ENCODE results near the gene SPINK14.

SPINK14 gene

DNA sequence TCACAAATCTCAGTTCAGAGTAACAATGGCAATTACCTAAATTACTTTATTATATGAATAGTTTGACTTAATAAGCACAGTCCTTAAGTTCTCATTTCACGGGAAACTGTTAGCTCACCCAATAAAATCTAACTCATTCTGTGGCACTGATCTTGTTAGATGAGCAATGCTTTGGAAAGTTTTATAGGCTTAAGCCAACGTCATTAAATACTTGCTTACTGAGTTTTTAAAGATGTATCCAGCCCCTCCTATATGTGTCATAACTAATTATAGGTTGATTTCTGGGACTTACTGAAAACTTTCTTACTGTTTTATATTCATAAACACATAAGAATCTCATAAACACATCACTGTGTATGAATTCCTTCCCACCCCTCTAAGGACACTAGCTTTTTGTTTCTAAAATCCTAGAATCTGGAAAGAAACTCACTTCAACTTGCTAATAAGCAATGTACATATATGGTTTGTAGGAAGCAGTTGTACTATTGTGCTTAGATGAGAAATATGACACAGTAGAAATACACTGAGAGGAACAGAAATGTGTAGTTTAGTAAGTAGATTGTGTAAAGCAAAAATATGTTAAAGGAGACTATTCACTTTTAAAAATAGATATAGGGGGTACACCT is 55.9 kb downstream of the SPINK14 start:
- Mint-ChIP-seq H3K27ac (no peak overlapping the region), H3K36me3 (no peaks in the 10 kb centered on the region), H3K4me1 (no peaks in the 10 kb centered on the region), H3K9me3 (no peaks in the 10 kb centered on the region), H3K4me3 (no peak overlapping the region)
- DNase-seq (ENCODE audit: low spot score in 2 of 2) (no peak), ATAC-seq (no peak)

All from stimulated activated effector memory CD8-positive, alpha-beta T cell treated with anti-CD3 and anti-CD28 coated beads, Interleukin-12 subunit alpha, Interleukin-12 subunit beta, amount 100 ng/mL, for 72 hours (primary cell).